ENCODE results near the gene RBM46.

The RBM46 gene

GRCh38 chr4:154781126-154781982 is at the start of gene RBM46:
TSS of gene RBM46 (plus strand) at chr4:154781272. CDS start at chr4:154796753, 15,481 bp downstream.
- DNase-seq (ENCODE audit: low read depth): no peak

- no peak for DNase-seq (ENCODE audit: low read depth)
Observed at GRCh38 chr4:154731756-154732155, 49.3 kb upstream of the RBM46 start.

GRCh38 chr4:154732669-154733068 is 48.4 kb upstream of the RBM46 start:
- DNase-seq (ENCODE audit: low read depth): no peak

GRCh38 chr4:154736770-154737169 is 44.3 kb upstream of the RBM46 start:
- DNase-seq (ENCODE audit: low read depth): no peak

- DNase-seq (ENCODE audit: low read depth): no peak
Observed at GRCh38 chr4:154738426-154738825, 42.6 kb upstream of the RBM46 start.

GRCh38 chr4:154739111-154739510 is 42.0 kb upstream of the RBM46 start:
- no peak for DNase-seq (ENCODE audit: low read depth)

GRCh38 chr4:154740462-154740861 is 40.6 kb upstream of the RBM46 start:
- no peak for DNase-seq (ENCODE audit: low read depth)

GRCh38 chr4:154741131-154741665 is 39.9 kb upstream of the RBM46 start:
- DNase-seq (ENCODE audit: low read depth): no peak

- DNase-seq (ENCODE audit: low read depth): no peak
Observed at GRCh38 chr4:154741922-154742850, 38.9 kb upstream of the RBM46 start.

- no peak for DNase-seq (ENCODE audit: low read depth)
Observed at GRCh38 chr4:154743683-154744340, 37.3 kb upstream of the RBM46 start, which contains the start of gene LRAT. TSS of gene LRAT (plus strand) at chr4:154744000. CDS start at chr4:154744327, 327 bp downstream.

GRCh38 chr4:154744341-154744926 is 36.6 kb upstream of the RBM46 start:
- no peak for DNase-seq (ENCODE audit: low read depth)

GRCh38 chr4:154757713-154758112 is 23.4 kb upstream of the RBM46 start:
- no peak for DNase-seq (ENCODE audit: low read depth)

GRCh38 chr4:154760895-154761294 is 20.2 kb upstream of the RBM46 start:
- no peak for DNase-seq (ENCODE audit: low read depth)

GRCh38 chr4:154778264-154778663 is 2.8 kb upstream of the RBM46 start:
- DNase-seq (ENCODE audit: low read depth): no peak

- DNase-seq (ENCODE audit: low read depth): no peak
Observed at GRCh38 chr4:154779362-154779947, 1.6 kb upstream of the RBM46 start.

- no peak for DNase-seq (ENCODE audit: low read depth)
Observed at GRCh38 chr4:154781983-154782293, 866 bp downstream of the RBM46 start.

- DNase-seq (ENCODE audit: low read depth): no peak
Observed at GRCh38 chr4:154807042-154807630, 26.1 kb downstream of the RBM46 start.

- no peak for DNase-seq (ENCODE audit: low read depth)
Observed at GRCh38 chr4:154818230-154818629, 37.2 kb downstream of the RBM46 start.

GRCh38 chr4:154822775-154823174 is 41.7 kb downstream of the RBM46 start:
- DNase-seq (ENCODE audit: low read depth): no peak

GRCh38 chr4:154836030-154836429 is 55.0 kb downstream of the RBM46 start:
- no peak for DNase-seq (ENCODE audit: low read depth)

GRCh38 chr4:154836513-154836912 is 55.4 kb downstream of the RBM46 start:
- no peak for DNase-seq (ENCODE audit: low read depth)
